ENCODE measurements around the gene PLEKHS1.

PLEKHS1 gene

GRCh38 chr10:113720386-113720785, 31.1 kb upstream of the PLEKHS1 start:
- no peak for DNase-seq (ENCODE audit: low spot score)
- TF ChIP-seq CTCF (conservative IDR thresholded peaks at IDR 0.05; ENCODE audit: low read depth), result no peak
- H3K27ac ChIP-seq, result no peak overlapping the region
- CTCF ChIA-PET, result no interaction called here
- POLR2A ChIA-PET (ENCODE audit: low non-redundant PET), result interaction anchor here (0.6 kb wide), 1 partner anchor 30 kb away, joined by 4 read pairs; no protein-coding TSS in a partner anchor

DNA sequence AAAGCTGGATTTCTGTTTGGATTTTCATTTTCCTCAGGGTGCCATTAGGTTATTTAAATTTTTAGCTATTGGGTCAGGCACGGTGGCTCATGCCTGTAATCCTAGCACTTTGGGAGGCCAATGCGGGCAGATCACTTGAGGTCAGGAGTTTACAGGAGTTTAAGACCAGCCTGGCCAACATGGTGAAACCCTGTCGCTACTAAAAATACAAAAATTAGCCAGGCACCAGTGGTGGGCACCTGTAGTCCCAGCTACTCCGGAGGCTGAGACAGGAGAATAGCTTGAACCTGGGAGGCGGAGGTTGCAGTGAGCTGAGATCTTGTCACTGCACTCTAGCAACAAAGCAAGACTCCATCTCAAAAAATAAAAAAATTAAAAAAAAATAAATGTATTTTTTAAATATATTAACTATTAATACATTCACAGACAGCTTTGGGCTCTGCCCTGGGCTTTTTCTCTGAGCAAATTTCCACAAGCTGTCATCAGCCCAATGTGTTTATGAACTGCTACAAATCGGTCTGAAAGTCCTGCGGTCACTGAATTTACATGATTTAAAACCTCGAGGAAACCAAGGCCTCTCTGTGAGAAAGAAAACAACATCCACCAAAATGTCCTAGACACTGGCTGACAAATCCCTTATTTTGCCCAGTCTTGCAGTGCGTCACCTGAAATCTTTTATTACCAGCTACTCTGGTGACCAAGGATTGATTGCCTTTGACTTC, 19.2 kb upstream of the PLEKHS1 start:
- CTCF ChIA-PET, result interaction anchor here (0.5 kb wide), 2 partner anchors 17 to 51 kb away, joined by 3 to 4 read pairs; no protein-coding TSS in a partner anchor
- H3K27ac ChIP-seq, result no peak overlapping the region
- no peak for DNase-seq (ENCODE audit: low spot score)
- no peak for TF ChIP-seq CTCF (conservative IDR thresholded peaks at IDR 0.05; ENCODE audit: low read depth)
- POLR2A ChIA-PET (ENCODE audit: low non-redundant PET), result no interaction called here

DNA sequence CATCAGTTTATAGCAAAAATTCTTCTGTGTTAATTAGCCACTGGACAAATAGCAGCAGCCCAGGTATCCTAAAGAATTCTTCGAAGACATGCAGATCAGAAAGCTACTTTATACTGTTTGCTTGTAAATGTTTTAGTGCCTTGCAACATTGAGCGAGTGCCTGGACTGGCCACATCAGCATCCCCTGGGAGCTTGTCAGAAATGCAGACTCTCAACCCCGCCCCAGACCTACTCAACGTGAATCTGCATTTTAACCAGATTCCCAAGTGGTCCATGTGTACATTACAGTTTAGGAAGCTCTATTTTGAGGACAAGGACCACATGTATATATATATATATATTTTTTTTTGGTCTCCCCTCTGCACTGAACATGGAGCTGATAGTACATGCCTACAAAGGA, 18.5 kb upstream of the PLEKHS1 start:
- no peak overlapping the region for H3K27ac ChIP-seq
- no peak for DNase-seq (ENCODE audit: low spot score)
- ChIA-PET CTCF (interaction anchor here (0.5 to 0.6 kb wide), 3 partner anchors 18 to 325 kb away, joined by 3 to 4 read pairs (median 4); no protein-coding TSS in a partner anchor), POLR2A (ENCODE audit: low non-redundant PET) (no interaction called here)
- no peak for TF ChIP-seq CTCF (conservative IDR thresholded peaks at IDR 0.05; ENCODE audit: low read depth)

DNA sequence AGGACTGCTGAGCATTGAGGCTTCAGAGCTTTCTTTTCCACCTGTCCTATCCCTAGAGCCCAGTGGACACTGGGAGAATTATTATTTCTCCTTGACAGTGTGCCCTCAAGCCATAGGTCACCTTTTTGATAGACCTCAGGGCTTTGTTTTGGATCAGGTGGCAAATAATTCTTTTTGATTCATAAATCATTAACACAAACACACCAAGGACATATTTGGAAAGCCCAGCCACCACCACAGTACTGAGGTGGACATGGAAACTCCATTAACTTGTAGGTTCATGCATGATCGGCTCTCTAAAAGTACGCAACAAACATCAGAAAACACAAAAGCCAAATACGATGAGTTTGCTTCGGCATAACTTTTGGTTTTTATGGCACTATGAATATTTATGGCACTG, 17.8 kb upstream of the PLEKHS1 start:
- ChIA-PET POLR2A (ENCODE audit: low non-redundant PET) (no interaction called here), CTCF (interaction anchor here (0.6 kb wide), 1 partner anchor 324 kb away, joined by 4 read pairs; no protein-coding TSS in a partner anchor)
- H3K27ac ChIP-seq, result no peak overlapping the region
- DNase-seq (ENCODE audit: low spot score), result no peak
- no peak for TF ChIP-seq CTCF (conservative IDR thresholded peaks at IDR 0.05; ENCODE audit: low read depth)

- ChIA-PET CTCF (interaction anchor here (0.5 to 0.6 kb wide), 2 partner anchors 48 to 647 kb away, joined by 3 read pairs; no protein-coding TSS in a partner anchor), POLR2A (ENCODE audit: low non-redundant PET) (no interaction called here)
- DNase-seq (ENCODE audit: low spot score), result peak; percentile 16
- H3K27ac ChIP-seq, result no peak overlapping the region
- no peak for TF ChIP-seq CTCF (conservative IDR thresholded peaks at IDR 0.05; ENCODE audit: low read depth)
Measured at GRCh38 chr10:113735913-113736312, 15.6 kb upstream of the PLEKHS1 start.

GRCh38 chr10:113736576-113736975, 14.9 kb upstream of the PLEKHS1 start:
- no peak overlapping the region for H3K27ac ChIP-seq
- TF ChIP-seq CTCF (conservative IDR thresholded peaks at IDR 0.05; ENCODE audit: low read depth), result no peak
- DNase-seq (ENCODE audit: low spot score), result no peak
- ChIA-PET POLR2A (ENCODE audit: low non-redundant PET) (no interaction called here), CTCF (no interaction called here)

All from RWPE1 (cell line).